Brain microvascular endothelial cell (primary cell): ENCODE measurements around the gene KLF6.

ENCODE experiments used
- DNase-seq: peaks from one replicate; pipeline ENCODE4 v3.0.0-alpha.2; 2020
- H3K27ac ChIP-seq: fragments of 250-450 bp; sonication (Bioruptor Pico); 2 replicates; pipeline ENCODE4 v1.5.1; 2020; ENCODE audit warnings: mild to moderate bottlenecking, moderate library complexity
- H3K27me3 ChIP-seq: fragments of 250-450 bp; sonication (Bioruptor Pico); replicated peaks from 2 replicates; pipeline ENCODE4 v1.5.1; 2020; ENCODE audit warnings: mild to moderate bottlenecking
- H3K36me3 ChIP-seq: fragments of 250-450 bp; sonication (Bioruptor Pico); replicated peaks from 2 replicates; pipeline ENCODE4 v1.5.1; 2020; ENCODE audit warnings: mild to moderate bottlenecking
- H3K4me3 ChIP-seq: 2 replicates; pipeline ENCODE4 v1.5.1; 2011; ENCODE audit warnings: low read depth, mild to moderate bottlenecking, control low read depth, low read length, moderate library complexity
- CTCF ChIP-seq: IDR thresholded peaks from 2 replicates; pipeline ENCODE4 v1.5.1; 2011; ENCODE audit warnings: low read depth, mild to moderate bottlenecking, moderate library complexity, low read length, control low read depth, inconsistent platforms; ENCODE audit errors: missing control alignments
- in situ Hi-C: cut with HindIII; loops from 2 replicates; pipeline ENCODE4 v1.10.0; 2017; ENCODE audit warnings: low sequenced_read_pairs, low pct_ligation_motif_present

Gene KLF6

GRCh38 chr10:3797750-3798149 lies 12.7 kb upstream of the KLF6 start:
- H3K36me3 ChIP-seq, result no peaks in the 10 kb centered on the region
- no peak for TF ChIP-seq CTCF
- H3K27ac ChIP-seq, result no peak overlapping the region
- no peak for DNase-seq
- in situ Hi-C loops, result no loop called here
- H3K4me3 ChIP-seq, result no peak overlapping the region
- H3K27me3 ChIP-seq, result no peaks in the 10 kb centered on the region

DNA sequence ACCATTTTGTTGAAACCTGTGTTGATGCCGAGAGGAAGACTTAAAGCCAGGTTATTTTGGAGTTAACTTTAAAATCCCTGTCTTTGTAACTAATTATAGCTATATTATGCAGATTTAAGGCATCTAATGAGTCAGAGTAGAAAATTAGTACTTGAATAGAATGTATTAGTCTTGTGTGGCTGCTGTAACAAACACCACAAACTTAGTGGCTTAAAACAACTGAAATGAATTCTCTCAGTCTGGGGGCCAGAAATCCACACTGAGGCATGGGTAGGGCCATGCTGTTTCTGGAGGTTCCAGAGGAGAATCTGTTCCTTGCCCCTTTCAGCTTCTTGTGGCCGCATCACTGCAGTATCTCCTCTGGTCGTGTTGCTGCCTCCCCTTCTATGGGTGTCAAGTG lies 8.5 kb upstream of the KLF6 start:
- no peak overlapping the region for H3K27ac ChIP-seq
- in situ Hi-C loops, result no loop called here
- DNase-seq, result no peak

GRCh38 chr10:3792710-3793219 lies 7.8 kb upstream of the KLF6 start:
- no peak for TF ChIP-seq CTCF
- Histone ChIP-seq H3K36me3 (no peaks in the 10 kb centered on the region), H3K27me3 (no peaks in the 10 kb centered on the region), H3K4me3 (no peak overlapping the region), H3K27ac (no peak overlapping the region)
- no peak for DNase-seq
- in situ Hi-C loops, result no loop called here

More for the DNA sequence above, 8.5 kb upstream of the KLF6 start:
- no peaks in the 10 kb centered on the region for H3K36me3 ChIP-seq
- no peak overlapping the region for H3K4me3 ChIP-seq
- no peak for TF ChIP-seq CTCF
- no peaks in the 10 kb centered on the region for H3K27me3 ChIP-seq

- TF ChIP-seq CTCF, result no peak
- H3K27ac ChIP-seq, result no peak overlapping the region
Observed at GRCh38 chr10:3791974-3792633, 7.1 kb upstream of the KLF6 start.

GRCh38 chr10:3790858-3791257 lies 5.8 kb upstream of the KLF6 start:
- DNase-seq, result no peak
- no peak for TF ChIP-seq CTCF
- H3K4me3 ChIP-seq, result no peak overlapping the region
- H3K27me3 ChIP-seq, result no peaks in the 10 kb centered on the region
- H3K36me3 ChIP-seq, result no peaks in the 10 kb centered on the region
- H3K27ac ChIP-seq, result no peak overlapping the region
- in situ Hi-C loops, result no loop called here

More at GRCh38 chr10:3791974-3792633, 7.1 kb upstream of the KLF6 start:
- no peak for DNase-seq
- Histone ChIP-seq H3K36me3 (no peaks in the 10 kb centered on the region), H3K27me3 (no peaks in the 10 kb centered on the region), H3K4me3 (no peak overlapping the region)
- in situ Hi-C loops, result no loop called here

- Histone ChIP-seq H3K27me3 (no peaks in the 10 kb centered on the region), H3K4me3 (no peak overlapping the region), H3K36me3 (no peaks in the 10 kb centered on the region), H3K27ac (no peak overlapping the region)
- no peak for DNase-seq
- TF ChIP-seq CTCF, result no peak
- in situ Hi-C loops, result no loop called here
Observed at GRCh38 chr10:3790272-3790671, 5.3 kb upstream of the KLF6 start.
